HG03521 (cell line): ENCODE results near the gene STARD8.
"Not testable (repeated sequence)": the region's sequence is repeated elsewhere in the genome, so short reads cannot be mapped to it uniquely, and the experiment has no call there.

Experiments used
- ATAC-seq: cut with Tn5 transposase; IDR thresholded peaks from one replicate; pipeline ENCODE4 v1.9.1; 2021; ENCODE audit warnings: mild to moderate bottlenecking, moderate library complexity; ENCODE audit not compliant: unreplicated experiment

The STARD8 gene

DNA sequence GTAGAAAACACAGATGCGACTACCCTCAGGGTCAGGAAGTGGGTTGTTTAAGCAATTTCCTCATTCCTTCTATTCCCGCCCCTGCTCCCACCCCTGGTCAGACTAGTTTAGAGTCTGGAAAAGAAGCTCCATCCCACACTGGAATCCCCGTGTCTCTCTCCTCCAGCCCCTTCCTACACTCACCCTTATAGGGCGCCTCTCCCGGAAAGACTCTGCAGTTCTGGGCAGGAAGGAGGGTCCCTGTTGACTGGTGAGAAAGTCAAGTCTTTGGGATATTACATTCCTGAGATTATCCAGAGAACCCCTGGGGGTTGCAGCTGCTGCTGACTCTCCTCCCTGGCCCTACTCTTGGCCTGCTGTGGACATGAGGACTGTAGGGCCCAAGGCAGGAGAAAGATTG lies 11.9 kb downstream of the STARD8 start:
- ATAC-seq = no peak

DNA sequence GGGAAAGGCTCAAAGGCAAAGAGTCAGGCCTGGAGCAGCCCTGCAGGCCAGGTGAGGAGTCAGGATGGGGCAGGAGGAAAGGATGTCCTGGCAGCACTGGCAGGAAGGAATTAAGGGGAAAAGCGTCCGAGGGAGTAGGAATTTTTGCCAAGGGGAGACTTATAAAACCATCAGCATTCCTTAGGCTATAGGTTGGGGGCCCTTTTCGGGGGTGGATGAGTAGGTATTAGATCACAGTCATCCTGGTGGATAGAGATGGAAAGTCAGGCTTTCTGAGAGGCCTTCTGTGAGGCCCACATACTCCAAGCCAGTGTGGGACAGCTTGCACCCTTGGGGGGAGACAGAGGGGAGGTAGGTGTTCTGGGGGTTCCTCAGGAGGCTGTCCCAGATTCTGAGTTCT lies 12.3 kb downstream of the STARD8 start:
- ATAC-seq = no peak

DNA sequence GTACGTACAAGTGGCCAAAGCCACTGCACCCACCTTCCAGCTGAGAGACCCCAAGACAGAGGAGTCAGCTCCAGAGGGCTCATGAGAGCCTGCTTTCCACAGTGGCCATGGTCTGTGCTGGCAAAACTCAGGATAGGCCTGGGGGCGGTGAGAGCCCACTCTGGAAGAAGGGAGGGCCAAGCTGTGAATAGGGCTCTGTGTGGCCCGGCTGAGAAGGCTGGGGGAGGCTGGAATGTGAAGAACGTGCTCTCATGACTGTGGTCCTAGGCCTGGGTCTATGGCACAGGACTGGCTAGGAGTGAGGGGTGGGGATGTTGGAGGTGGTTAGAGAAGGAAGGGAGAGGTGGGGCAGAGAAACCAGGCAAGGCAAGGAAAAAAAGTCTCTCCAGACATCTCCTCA lies 13.3 kb downstream of the STARD8 start:
- ATAC-seq = no peak

DNA sequence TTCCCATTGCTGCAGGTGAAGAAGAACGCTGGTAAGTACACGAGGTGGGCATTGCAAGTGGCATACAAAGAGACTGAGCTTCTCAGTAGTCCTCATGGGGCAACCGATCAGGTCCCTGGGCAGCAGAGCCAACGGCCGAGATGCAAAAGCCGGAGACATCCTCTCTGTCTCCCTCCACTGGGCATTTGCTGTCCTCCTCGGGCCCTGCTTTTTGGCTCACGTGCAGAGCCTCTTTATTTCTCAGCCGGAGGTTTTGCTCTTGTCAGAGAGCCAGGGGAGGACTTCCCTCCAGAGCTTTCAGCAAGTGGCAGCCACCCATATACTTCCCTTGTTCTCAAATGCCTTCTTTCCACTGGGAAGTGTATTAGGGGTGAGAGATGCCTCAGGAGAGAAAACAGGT lies 18.0 kb downstream of the STARD8 start:
- no peak for ATAC-seq

DNA sequence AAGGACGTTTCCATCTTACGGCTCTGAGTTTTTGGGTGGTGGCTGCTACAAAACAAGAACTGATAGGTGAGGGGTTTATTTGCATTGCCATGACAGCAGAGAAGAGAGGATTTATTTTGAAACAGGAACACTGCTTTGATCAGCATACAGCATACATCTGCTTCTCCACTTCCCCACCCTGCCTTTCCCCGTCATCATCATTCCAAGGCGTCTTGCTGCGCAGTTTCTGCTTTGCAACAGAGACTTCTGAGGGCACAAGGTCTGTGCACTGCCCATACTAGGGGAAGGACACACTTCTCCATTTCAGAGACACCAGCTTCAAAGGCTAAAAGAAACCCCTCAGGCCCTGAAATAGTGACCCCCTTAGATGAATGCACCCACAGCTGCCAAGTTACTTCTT lies 19.1 kb downstream of the STARD8 start:
- ATAC-seq = no peak

DNA sequence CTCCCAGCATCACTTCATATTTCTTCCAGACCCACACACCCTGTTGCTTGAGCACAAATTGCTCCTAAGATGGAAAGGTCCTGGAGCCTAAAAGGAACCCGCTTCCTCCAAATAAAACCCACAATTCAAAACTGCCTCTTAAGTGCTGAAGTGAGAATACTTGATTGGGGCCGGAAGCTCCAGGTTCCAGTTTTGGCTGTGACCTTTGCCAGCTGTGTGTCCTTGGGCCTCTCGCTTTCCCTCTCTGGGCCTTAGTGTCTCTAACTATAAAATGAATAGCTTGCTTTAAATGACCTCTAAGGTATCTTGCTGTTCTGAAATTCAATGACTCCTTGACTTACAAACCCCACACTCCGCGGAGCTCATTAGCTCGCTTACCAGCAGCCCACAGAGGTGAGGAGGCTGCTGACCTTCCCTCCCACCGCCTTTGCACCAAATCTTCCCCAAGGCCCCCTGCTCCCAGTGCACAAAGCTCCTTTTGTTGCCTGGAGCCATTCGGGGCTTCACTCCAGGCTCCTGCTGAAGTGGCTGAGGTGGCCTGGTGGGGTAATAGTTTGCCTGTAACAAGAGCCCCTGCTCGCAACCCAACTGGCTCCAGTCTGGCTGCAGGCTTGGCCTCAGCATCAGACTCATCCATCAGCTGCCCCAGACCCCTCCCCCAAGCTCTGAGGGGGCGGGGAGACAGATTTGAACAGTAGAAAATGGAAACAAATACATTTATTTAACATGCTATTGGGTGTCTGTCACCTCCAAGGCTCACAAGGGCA lies 21.8 kb downstream of the STARD8 start:
- no peak for ATAC-seq

DNA sequence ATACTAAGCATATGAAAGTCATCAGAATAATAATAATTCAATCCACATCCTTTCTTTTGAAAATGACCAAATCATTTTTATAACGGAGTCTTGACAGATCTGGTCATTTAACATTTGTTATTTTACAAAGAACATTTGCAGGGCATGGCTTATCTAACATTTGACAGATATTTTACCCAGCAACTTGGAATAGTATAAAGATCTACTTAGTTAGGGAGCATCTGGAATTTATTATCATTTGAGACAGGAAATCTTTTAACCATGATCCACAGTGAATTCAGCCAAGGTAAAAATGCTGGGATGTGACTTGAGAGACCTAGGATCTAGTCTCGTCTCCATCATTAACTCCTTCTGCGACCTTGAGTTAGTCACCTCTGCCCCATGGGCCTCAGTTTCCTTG lies 22.4 kb downstream of the STARD8 start:
- ATAC-seq = no peak

DNA sequence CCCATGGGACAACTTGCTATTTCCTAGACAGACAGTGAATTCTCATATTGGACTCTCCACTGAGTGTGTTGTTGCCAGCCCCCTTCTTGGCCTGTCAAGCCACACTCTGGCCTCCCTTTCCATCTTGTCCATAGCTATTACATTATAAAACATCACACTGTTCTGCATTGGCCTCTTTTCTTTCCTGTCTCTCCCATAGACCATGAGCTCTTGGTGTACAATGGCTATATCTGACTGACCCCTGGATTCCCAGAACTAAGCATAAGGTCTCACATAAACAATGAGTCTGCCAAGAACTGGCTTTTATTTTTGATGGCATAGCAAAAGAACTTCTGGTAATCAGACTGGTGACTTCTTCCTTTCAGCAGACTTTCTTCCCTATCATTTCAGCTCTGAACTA lies 23.8 kb downstream of the STARD8 start:
- ATAC-seq = no peak

DNA sequence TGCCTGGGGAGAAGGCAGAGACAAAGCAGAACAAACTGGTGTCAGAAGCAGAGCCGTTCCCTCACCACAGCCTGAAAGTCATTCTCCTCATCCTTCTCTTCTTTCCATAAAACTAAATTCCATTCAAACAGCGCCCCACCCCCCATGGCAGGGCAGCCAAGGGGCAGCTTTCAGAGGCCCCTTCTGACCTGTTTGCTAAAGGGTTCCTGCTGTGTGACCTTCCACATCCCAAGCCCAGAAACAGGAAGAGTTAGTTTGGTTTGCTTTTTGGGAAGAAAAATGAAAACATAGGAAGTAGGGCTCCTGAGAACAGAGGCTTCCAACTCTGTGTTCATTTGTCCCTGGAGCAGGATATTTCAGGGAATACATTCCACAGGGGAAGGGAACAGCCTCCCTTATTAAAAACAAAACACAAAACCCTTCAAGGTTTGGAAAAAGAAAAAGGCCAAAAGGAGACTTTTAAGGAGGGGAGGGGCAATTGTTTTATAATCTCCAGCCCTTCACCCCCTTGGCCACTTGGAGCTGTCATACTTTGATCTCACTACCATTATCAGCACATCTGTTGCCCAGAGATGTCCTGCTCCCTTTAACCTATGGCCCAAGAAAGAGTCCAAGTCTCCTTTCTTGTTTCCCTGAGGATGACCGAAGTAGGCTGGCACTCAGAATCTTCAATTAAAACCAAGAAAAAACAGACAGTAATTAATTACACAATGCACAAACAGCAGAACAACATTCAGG lies 25.3 kb downstream of the STARD8 start:
- no peak for ATAC-seq

DNA sequence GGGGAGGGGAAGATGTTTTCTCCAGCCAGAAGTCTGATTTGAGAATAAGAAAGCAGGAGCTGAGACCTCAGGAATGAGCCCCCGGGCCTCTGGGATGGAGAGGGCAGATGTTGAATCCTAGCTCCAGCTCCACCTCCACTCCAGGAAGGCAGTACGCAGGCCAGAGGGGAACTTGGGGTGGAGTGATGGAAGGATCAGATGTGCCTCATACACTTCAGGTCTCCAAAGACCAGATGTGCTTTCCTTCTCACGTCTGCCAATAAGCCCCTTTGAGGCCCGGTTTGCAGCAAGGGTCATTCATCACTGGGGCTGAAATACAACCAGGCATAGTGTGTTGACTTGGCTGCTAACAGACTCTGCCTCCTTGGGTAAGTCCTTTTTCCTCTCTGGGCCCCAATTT lies 28.1 kb downstream of the STARD8 start:
- no peak for ATAC-seq

DNA sequence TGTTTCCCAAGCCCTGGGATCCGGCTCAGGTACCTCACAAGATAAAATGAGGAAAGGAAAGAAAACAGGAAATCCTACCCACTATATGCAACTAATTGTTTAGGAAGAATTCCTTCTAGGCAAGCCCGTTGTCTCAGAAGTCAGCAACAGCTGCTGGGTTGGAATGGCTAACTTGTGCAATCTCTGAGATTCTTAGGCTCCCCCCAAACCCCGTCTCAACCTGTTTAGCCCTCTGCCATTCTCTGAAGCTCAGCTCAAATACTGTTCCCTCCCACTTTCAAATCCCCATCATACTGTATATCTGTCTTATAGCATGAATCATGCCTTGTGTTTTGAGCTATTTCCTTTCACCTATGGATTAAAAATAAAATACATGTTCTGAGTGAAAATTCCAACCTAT lies 28.9 kb downstream of the STARD8 start:
- no peak for ATAC-seq

DNA sequence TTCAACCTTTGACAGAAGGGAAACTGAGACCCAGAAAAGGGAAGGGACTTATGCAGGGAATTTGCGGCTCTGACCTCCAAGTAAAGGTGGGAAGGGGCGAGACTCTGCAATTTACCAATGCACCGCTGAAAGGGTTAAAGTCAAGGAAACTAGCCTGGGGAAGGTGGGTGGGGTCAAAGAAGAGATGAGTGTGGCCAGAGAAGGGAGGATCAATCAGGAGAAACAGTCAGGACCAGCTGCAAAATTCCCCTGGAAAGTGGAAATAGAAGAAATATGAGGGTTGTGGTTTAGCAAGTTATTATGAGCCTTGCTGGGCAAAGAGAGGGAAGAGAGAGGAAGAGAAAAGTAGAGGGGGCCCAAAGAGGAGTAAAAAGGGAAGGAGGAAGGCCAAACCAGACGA lies 30.5 kb downstream of the STARD8 start:
- no peak for ATAC-seq

DNA sequence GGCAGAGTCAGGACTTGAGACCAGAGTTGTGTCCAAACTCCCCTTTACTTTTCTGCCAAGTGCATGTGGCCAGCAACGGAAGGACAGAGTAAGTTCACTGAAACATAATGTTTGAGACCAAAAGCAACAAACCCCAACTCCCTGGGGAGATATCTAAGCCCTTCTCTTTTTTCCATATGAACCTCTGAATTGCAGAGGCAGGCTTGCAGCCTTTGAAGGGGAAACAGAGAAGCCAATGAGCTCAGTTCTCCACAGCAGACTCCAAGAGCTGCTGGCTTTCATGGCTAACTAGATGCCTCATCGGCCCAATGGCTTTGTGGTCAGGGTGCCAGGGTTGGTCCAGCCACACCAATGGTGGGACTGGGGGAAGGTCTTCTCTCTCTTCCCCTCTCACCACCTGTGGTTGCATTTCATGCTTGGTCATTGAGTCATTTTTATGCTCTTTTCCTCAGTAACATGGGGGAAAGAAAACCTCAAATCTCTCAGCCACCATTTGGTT lies 34.0 kb downstream of the STARD8 start:
- ATAC-seq = no peak

DNA sequence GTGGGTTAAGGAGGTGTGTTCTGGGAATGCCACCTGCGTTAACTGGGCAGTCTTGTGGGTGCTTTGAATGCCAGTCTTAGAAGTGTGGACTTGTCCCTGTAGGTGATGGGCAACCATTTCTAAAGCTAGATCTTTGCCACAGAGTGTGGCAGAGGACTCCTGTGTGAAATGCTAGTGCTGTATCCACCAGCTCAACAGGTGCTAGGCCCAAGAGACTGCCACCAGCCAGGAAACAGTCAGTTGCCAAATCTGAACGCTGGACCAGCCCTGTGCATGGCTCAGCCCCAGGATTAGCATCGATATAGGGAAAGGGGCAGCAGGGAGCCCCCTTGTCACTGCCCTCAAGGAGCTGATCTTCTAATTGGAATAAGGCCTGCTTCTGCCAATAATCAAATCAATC lies 35.3 kb downstream of the STARD8 start:
- no peak for ATAC-seq

DNA sequence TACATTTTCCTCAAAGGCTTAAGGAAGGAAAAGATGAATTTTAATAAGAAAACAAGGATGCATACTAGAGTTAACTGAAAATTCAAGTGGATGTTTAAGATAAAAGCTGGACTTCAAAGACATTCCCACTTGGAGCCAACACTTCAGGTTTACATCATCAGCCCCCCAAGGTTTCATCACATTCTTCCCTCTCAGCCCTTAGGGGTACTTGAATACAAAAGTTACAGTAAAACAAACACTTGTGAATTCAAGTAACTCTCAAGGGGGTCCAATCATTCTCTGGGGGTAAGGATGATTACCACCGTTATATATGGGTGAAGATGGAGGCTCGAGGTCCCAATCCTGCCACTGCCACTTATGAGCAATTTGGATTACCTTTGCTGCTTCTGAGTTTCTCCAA lies 36.1 kb downstream of the STARD8 start:
- ATAC-seq = no peak

DNA sequence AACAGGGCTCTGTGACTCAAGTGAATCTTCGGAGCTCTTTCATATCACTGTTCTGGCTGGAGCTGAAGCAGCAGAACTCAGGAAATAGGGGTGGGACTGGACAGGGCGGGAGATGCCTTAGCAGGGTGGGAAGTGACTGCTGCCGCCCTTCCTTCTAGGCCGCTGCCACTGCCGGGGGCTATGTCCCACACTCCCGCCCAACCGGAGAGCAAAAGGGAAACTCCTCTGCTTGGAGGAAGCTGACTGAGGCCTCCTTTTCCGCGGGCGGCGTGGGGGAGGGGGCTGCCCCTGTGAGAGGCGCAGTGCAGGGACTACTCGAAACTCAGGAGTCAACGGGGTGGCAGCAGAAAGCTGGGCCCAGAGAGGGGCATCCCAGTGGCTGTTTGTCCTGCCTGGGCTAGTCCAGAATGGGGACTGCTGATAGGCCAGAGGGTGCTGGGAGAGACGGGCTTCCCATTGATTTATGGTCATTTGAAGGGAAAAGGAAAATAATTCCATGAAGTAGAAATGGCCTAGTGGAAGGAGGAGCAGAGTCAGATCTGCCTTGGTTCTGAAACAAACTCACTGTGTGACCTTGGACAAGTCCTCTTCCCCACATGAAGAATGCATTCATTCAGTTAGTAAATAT lies 36.9 kb downstream of the STARD8 start:
- ATAC-seq = no peak

DNA sequence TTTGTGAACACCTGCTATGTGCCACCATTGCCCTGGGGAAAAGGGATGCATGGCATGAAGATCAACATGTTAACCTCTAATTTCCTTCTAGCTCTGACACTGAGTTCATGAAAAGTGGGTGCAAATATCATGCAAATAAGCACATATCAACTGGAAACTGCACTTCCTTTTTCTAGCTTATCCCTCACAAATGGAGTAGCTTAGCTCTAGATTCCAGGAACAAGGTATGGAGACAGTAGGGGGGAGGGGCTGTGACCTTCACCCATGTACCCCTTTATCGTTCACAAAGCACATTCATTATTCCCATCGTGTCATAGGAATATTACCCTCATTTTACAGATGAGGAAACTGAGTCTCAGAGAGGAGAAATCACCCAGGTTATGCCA lies 37.4 kb downstream of the STARD8 start:
- no peak for ATAC-seq

DNA sequence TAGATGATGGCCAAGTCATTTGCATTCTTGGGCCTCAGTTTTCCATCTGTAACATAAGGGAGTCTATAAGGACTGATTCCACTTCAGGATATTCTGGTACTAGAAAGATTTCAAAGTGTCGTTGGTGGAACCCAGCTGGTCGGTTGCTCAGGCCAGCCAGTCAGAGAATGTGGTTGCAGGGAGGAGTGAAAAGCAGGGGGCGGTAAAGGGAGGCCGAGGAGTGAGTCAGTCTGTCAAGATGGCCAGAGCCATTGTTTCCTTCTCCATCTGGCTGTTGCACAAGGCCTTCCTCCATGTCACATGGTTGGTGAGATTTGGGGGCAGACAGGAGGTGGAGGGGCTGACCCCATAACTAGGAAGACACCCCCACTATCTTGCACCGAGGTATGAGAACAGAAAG lies 38.2 kb downstream of the STARD8 start:
- ATAC-seq = no peak

DNA sequence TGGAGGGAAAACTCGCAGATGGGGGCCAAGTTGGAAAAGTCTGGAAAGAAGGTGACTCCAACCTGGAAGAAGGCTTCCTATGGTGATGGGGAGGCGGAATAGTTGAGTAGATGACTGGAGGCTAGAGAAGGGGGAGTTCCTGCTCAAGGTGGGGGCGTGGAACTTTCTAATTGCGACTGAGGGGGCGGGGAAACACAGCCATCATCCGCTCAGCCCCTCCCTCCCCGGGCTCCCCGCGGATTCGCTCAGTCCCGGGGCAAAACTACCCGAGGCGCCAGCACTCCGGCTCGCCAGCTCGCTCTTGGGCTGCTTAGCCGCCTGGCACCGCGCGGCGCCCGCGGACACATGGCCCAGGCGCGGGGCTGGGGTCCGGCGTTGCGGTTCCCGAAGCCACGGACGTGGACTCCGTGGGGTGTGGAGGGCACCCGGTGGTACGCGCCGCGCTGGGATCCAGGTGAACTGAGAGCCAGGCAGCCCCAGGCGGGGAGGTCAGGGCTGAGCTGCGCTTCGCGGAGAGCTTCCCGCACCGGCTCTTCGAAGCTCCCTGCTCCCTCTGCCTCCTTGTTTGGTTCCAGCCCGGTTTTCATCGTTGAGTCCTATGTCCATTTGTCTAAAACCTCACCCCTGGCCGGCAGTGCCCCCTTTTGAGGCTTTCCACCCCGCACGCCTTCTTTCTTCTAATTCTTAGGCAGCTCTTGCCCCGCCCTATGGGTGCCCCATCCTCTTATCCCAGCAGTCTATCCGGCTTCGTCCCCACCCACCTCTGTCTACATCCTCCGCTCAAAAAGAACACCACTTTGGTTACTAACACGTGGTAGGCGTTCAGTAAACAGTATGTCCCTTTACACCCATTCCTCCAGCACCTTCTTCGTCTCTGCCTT lies 38.9 kb downstream of the STARD8 start:
- ATAC-seq = peak; percentile 41

DNA sequence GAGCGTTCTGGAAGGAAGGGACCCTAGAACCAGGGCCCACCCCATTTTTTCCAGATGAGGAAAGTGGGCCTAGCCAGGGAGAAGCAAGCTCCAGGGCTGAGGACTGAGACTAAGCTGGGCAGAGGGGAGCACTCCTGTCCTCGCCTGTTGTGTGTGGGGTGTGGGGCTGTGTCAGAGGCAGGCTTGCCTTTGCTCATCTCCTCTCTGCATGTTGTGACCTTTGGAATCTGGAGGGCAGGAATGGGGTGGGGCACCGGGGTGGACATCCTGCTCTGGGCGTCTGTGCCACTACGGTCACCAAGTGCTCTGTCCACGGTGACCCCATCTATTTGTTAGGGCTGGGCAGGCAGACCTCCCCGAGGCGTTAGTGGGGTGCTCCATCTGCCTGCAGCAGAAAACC lies 41.5 kb downstream of the STARD8 start:
- not testable (repeated sequence) for ATAC-seq

DNA sequence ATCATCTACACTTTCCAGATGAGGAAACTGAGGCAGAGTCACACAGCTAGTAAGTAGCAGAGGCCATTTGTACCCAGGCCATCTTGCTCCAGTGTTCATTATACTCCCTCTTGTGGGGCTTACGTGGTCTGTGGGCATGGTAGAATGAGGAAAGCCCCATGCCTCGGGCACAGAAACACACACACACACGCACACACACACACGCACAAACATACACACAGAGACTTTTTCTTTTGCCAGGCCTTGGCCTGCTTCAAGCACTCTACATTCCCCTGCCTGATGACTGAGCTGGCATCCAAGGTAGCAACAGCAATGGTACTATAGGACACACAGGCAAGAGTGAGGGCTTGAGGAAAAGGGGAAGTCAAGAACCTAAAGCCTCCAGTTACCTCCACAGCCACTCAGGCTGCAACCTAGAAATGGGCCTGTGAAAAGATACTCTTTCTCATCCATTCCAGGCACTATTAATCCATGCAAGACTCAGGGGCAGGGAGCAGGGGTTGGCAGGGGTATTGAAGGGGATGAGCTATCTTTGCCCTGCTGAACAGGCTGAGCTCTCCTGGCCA lies 43.6 kb downstream of the STARD8 start:
- no peak for ATAC-seq
